ENCODE data around the gene SLC1A4.

Gene SLC1A4

GRCh38 chr2:65026154-65026553, 37.0 kb downstream of the SLC1A4 start:
- peaks cover 56% of the 10 kb centered on the region for H3F3A ChIP-seq (ENCODE audit: insufficient read depth)
- H3K4me3 ChIP-seq (ENCODE audit: insufficient read depth, low read length, poor library complexity, severe bottlenecking): no peak overlapping the region
- no peaks in the 10 kb centered on the region for H3K9me3 ChIP-seq (ENCODE audit: insufficient read depth, low read length)
- TF ChIP-seq, protein P1, sequence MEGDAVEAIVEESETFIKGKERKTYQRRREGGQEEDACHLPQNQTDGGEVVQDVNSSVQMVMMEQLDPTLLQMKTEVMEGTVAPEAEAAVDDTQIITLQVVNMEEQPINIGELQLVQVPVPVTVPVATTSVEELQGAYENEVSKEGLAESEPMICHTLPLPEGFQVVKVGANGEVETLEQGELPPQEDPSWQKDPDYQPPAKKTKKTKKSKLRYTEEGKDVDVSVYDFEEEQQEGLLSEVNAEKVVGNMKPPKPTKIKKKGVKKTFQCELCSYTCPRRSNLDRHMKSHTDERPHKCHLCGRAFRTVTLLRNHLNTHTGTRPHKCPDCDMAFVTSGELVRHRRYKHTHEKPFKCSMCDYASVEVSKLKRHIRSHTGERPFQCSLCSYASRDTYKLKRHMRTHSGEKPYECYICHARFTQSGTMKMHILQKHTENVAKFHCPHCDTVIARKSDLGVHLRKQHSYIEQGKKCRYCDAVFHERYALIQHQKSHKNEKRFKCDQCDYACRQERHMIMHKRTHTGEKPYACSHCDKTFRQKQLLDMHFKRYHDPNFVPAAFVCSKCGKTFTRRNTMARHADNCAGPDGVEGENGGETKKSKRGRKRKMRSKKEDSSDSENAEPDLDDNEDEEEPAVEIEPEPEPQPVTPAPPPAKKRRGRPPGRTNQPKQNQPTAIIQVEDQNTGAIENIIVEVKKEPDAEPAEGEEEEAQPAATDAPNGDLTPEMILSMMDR (IDR thresholded peaks at IDR 0.05; ENCODE audit: insufficient read depth, low read length, poor library complexity, severe bottlenecking): no peak
- no peak for TF ChIP-seq EZH2phosphoT487 (conservative IDR thresholded peaks at IDR 0.05; ENCODE audit: low read length)
- no peaks in the 10 kb centered on the region for H3K79me2 ChIP-seq (ENCODE audit: insufficient read depth, low read length)
- H3K36me3 ChIP-seq (ENCODE audit: low read length): no peaks in the 10 kb centered on the region
- H3K4me2 ChIP-seq (ENCODE audit: low read depth, low read length, poor library complexity, severe bottlenecking): no peak overlapping the region
- H2AFZ ChIP-seq (ENCODE audit: low read depth, low read length, severe bottlenecking): no peak overlapping the region
- H3K27me3 ChIP-seq (ENCODE audit: low read length): no peaks in the 10 kb centered on the region
- no peaks in the 10 kb centered on the region for H4K20me1 ChIP-seq (ENCODE audit: low read depth, low read length)
- H3K9ac ChIP-seq (ENCODE audit: low read length): no peak overlapping the region
- H3K9me2 ChIP-seq (replicated peaks; ENCODE audit: insufficient read depth, low read length): no peaks in the 10 kb centered on the region
- peak overlapping the region; percentile 50 for H3K27ac ChIP-seq (ENCODE audit: low read depth, low read length)

DNA sequence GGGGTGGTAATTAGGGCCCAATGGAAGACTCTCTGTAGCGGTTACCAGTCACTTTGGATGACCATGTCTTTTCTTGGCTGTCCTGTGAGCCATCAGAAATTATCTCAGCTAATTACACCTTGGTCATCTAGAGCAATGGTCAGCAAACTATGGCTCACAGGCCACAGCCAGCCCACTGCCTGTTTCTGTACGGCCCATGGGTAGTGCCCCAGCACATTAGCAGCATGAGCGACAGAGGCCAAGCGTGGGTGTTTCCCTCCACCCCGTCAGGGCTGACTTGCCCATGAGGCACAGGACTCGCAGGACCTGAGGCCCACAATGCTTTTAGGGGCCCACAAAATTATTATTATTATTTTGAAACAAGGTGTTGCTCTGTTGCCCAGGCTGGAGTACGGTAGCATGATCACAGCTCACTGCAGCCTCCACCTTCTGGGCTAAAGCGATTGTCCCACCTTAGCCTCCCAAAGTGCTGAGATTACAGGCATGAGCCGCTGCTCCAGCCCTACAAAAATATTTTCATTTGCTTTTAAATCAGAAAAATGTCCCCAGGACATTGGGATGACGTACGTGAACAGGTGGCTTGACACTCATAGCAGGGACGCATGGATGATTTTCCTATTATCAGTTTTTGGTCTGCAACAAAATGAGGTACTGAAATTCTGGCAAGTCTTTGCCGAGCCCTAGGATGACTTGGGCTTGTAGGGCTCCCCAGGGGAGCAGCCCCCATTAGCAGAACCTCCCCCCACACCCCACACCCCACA, 37.7 kb downstream of the SLC1A4 start:
- Histone ChIP-seq H2AFZ (ENCODE audit: low read depth, low read length, severe bottlenecking) (no peak overlapping the region), H3F3A (ENCODE audit: insufficient read depth) (peaks cover 64% of the 10 kb centered on the region), H3K4me2 (ENCODE audit: low read depth, low read length, poor library complexity, severe bottlenecking) (no peak overlapping the region)

GRCh38 chr2:65027616-65028244, 38.5 kb downstream of the SLC1A4 start:
- Histone ChIP-seq H3F3A (ENCODE audit: insufficient read depth) (peaks cover 72% of the 10 kb centered on the region), H3K79me2 (ENCODE audit: insufficient read depth, low read length) (no peaks in the 10 kb centered on the region), H3K36me3 (ENCODE audit: low read length) (no peaks in the 10 kb centered on the region), H3K9me2 (replicated peaks; ENCODE audit: insufficient read depth, low read length) (no peaks in the 10 kb centered on the region), H2AFZ (ENCODE audit: low read depth, low read length, severe bottlenecking) (no peak overlapping the region), H3K27ac (ENCODE audit: low read depth, low read length) (peak overlapping the region; percentile 22; the same call in 1 of the 2 replicates), H3K27me3 (ENCODE audit: low read length) (no peaks in the 10 kb centered on the region), H3K4me3 (ENCODE audit: insufficient read depth, low read length, poor library complexity, severe bottlenecking) (no peak overlapping the region), H3K9me3 (ENCODE audit: insufficient read depth, low read length) (no peaks in the 10 kb centered on the region), H4K20me1 (ENCODE audit: low read depth, low read length) (no peaks in the 10 kb centered on the region), H3K9ac (ENCODE audit: low read length) (no peak overlapping the region), H3K4me2 (ENCODE audit: low read depth, low read length, poor library complexity, severe bottlenecking) (no peak overlapping the region)
- TF ChIP-seq, protein P1 (IDR thresholded peaks at IDR 0.05; ENCODE audit: insufficient read depth, low read length, poor library complexity, severe bottlenecking): no peak
- no peak for TF ChIP-seq EZH2phosphoT487 (conservative IDR thresholded peaks at IDR 0.05; ENCODE audit: low read length)

More for the DNA sequence above, 37.7 kb downstream of the SLC1A4 start:
- no peaks in the 10 kb centered on the region for H4K20me1 ChIP-seq (ENCODE audit: low read depth, low read length)
- H3K79me2 ChIP-seq (ENCODE audit: insufficient read depth, low read length): no peaks in the 10 kb centered on the region
- H3K27ac ChIP-seq (ENCODE audit: low read depth, low read length): peak overlapping the region; percentile 22; the same call in 1 of the 2 replicates
- H3K9me2 ChIP-seq (replicated peaks; ENCODE audit: insufficient read depth, low read length): no peaks in the 10 kb centered on the region
- H3K36me3 ChIP-seq (ENCODE audit: low read length): no peaks in the 10 kb centered on the region
- no peak overlapping the region for H3K9ac ChIP-seq (ENCODE audit: low read length)
- TF ChIP-seq EZH2phosphoT487 (conservative IDR thresholded peaks at IDR 0.05; ENCODE audit: low read length): no peak
- TF ChIP-seq, protein P1 (IDR thresholded peaks at IDR 0.05; ENCODE audit: insufficient read depth, low read length, poor library complexity, severe bottlenecking): no peak
- H3K9me3 ChIP-seq (ENCODE audit: insufficient read depth, low read length): no peaks in the 10 kb centered on the region
- H3K27me3 ChIP-seq (ENCODE audit: low read length): no peaks in the 10 kb centered on the region
- H3K4me3 ChIP-seq (ENCODE audit: insufficient read depth, low read length, poor library complexity, severe bottlenecking): no peak overlapping the region
